Superior temporal gyrus (tissue), 1 donor: ENCODE results near the gene C12orf60.
"Not testable (repeated sequence)": the region's sequence is repeated elsewhere in the genome, so short reads cannot be mapped to it uniquely, and the experiment has no call there.

Source experiments
- DNase-seq: peaks from one replicate; pipeline ENCODE4 v3.0.0-alpha.2; 2016; ENCODE audit errors: extremely low spot score

C12orf60 gene

GRCh38 chr12:14803011-14803829 lies at the start of gene C12orf60, which contains the start of gene WBP11:
TSS of gene C12orf60 (plus strand) at chr12:14803670. CDS start at chr12:14822936, 19,266 bp downstream.
TSS of gene WBP11 (minus strand) at chr12:14803478. CDS start at chr12:14801383, 2,095 bp downstream.
- peak; percentile 100 for DNase-seq

- no peak for DNase-seq
These were observed 46.9 kb upstream of the C12orf60 start for GRCh38 chr12:14756334-14757143.

- DNase-seq: not testable (repeated sequence)
These were observed 43.7 kb upstream of the C12orf60 start for GRCh38 chr12:14759711-14760280.

GRCh38 chr12:14765398-14765797 lies 38.1 kb upstream of the C12orf60 start:
- no peak for DNase-seq

GRCh38 chr12:14766020-14766419 lies 37.5 kb upstream of the C12orf60 start:
- not testable (repeated sequence) for DNase-seq

- DNase-seq: no peak
These were observed 36.7 kb upstream of the C12orf60 start for GRCh38 chr12:14766649-14767215.

- no peak for DNase-seq
These were observed 35.9 kb upstream of the C12orf60 start for GRCh38 chr12:14767617-14768016.

- DNase-seq: no peak
These were observed 34.6 kb upstream of the C12orf60 start for GRCh38 chr12:14768823-14769405.

GRCh38 chr12:14769466-14769968 lies 34.0 kb upstream of the C12orf60 start:
- no peak for DNase-seq

GRCh38 chr12:14769969-14770495 lies 33.4 kb upstream of the C12orf60 start:
- peak; percentile 70 for DNase-seq

- peak; percentile 99 for DNase-seq
These were observed 32.7 kb upstream of the C12orf60 start for GRCh38 chr12:14770496-14771461.

GRCh38 chr12:14771651-14772137 lies 31.8 kb upstream of the C12orf60 start:
- DNase-seq: no peak

GRCh38 chr12:14772946-14773345 lies 30.5 kb upstream of the C12orf60 start:
- no peak for DNase-seq

- no peak for DNase-seq
These were observed 29.8 kb upstream of the C12orf60 start for GRCh38 chr12:14773685-14774073.

GRCh38 chr12:14774074-14774905 lies 29.2 kb upstream of the C12orf60 start:
- peak; percentile 98 for DNase-seq

GRCh38 chr12:14774906-14775635 lies 28.4 kb upstream of the C12orf60 start:
- no peak for DNase-seq

GRCh38 chr12:14775636-14775980 lies 27.9 kb upstream of the C12orf60 start:
- DNase-seq: no peak
